Measurements from ENCODE around the gene COX5B. TPM values are rescaled to one million over a fixed set of nuclear protein-coding genes. Genes with fewer than 3 reads are reported as not detected.

Gene COX5B
- total RNA-seq, 4 donors from 2014 or later, result 248 to 409 (median 335) TPM

GRCh38 chr2:97673915-97674283 is 28.0 kb downstream of the COX5B start:
- DNase-seq (ENCODE audit: low spot score in 2 of 2), result no peak
- H3K9me3 ChIP-seq, result no peaks in the 10 kb centered on the region
- H3K4me3 ChIP-seq, result no peak overlapping the region
- H3K27ac ChIP-seq, result no peak overlapping the region
- WGBS, 2 donors, result 63 to 68% methylated on average over 8 of the region's 8 CpGs
- no peaks in the 10 kb centered on the region for H3K36me3 ChIP-seq
- TF ChIP-seq CTCF (IDR thresholded peaks at IDR 0.05), result no peak
- TF ChIP-seq POLR2A (IDR thresholded peaks at IDR 0.05), result no peak
- TF ChIP-seq EP300 (IDR thresholded peaks at IDR 0.05), result no peak
- H3K27me3 ChIP-seq, result no peaks in the 10 kb centered on the region
- no peaks in the 10 kb centered on the region for H3K4me1 ChIP-seq

GRCh38 chr2:97675430-97676113 is 29.7 kb downstream of the COX5B start:
- TF ChIP-seq EP300 (IDR thresholded peaks at IDR 0.05) (no peak), POLR2A (IDR thresholded peaks at IDR 0.05) (no peak), CTCF (IDR thresholded peaks at IDR 0.05) (no peak)
- H3K4me3 ChIP-seq, result no peak overlapping the region
- no peaks in the 10 kb centered on the region for H3K27me3 ChIP-seq
- 65 to 70% methylated on average over 5 of the region's 5 CpGs for WGBS, 2 donors
- DNase-seq (ENCODE audit: low spot score in 2 of 2), result no peak
- peaks cover 0 to 6% (median 0%) of the 10 kb centered on the region in 4 donors for H3K9me3 ChIP-seq
- H3K4me1 ChIP-seq, result no peaks in the 10 kb centered on the region
- H3K27ac ChIP-seq, result no peak overlapping the region
- no peaks in the 10 kb centered on the region for H3K36me3 ChIP-seq

- Histone ChIP-seq H3K36me3 (no peaks in the 10 kb centered on the region), H3K27me3 (no peaks in the 10 kb centered on the region), H3K4me3 (no peak overlapping the region), H3K4me1 (no peaks in the 10 kb centered on the region), H3K9me3 (peaks cover 0 to 6% (median 0%) of the 10 kb centered on the region in 4 donors), H3K27ac (no peak overlapping the region)
- TF ChIP-seq EP300 (IDR thresholded peaks at IDR 0.05) (no peak), CTCF (IDR thresholded peaks at IDR 0.05) (no peak), POLR2A (IDR thresholded peaks at IDR 0.05) (no peak)
- DNase-seq (ENCODE audit: low spot score in 2 of 2), result no peak
- WGBS, 2 donors, result 83 to 86% methylated on average over 1 of the region's 1 CpG
These were observed 30.8 kb downstream of the COX5B start for GRCh38 chr2:97676620-97677019.

GRCh38 chr2:97677480-97677879 is 31.6 kb downstream of the COX5B start:
- 87 to 92% methylated on average over 2 of the region's 2 CpGs for WGBS, 2 donors

More at GRCh38 chr2:97677480-97677879, 31.6 kb downstream of the COX5B start:
- TF ChIP-seq CTCF (IDR thresholded peaks at IDR 0.05) (no peak), EP300 (IDR thresholded peaks at IDR 0.05) (no peak), POLR2A (IDR thresholded peaks at IDR 0.05) (no peak)
- Histone ChIP-seq H3K27ac (no peak overlapping the region), H3K9me3 (peaks cover 0 to 6% (median 0%) of the 10 kb centered on the region in 4 donors), H3K36me3 (no peaks in the 10 kb centered on the region), H3K27me3 (no peaks in the 10 kb centered on the region), H3K4me3 (no peak overlapping the region), H3K4me1 (no peaks in the 10 kb centered on the region)
- no peak for DNase-seq (ENCODE audit: low spot score in 2 of 2)
